GM19452 (cell line): ENCODE data around the gene SLC6A18.

Source experiments
- ATAC-seq: cut with Tn5 transposase; IDR thresholded peaks from one replicate; pipeline ENCODE4 v1.9.1; 2021; ENCODE audit not compliant: unreplicated experiment

Gene SLC6A18, protein sequence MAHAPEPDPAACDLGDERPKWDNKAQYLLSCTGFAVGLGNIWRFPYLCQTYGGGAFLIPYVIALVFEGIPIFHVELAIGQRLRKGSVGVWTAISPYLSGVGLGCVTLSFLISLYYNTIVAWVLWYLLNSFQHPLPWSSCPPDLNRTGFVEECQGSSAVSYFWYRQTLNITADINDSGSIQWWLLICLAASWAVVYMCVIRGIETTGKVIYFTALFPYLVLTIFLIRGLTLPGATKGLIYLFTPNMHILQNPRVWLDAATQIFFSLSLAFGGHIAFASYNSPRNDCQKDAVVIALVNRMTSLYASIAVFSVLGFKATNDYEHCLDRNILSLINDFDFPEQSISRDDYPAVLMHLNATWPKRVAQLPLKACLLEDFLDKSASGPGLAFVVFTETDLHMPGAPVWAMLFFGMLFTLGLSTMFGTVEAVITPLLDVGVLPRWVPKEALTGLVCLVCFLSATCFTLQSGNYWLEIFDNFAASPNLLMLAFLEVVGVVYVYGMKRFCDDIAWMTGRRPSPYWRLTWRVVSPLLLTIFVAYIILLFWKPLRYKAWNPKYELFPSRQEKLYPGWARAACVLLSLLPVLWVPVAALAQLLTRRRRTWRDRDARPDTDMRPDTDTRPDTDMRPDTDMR

DNA sequence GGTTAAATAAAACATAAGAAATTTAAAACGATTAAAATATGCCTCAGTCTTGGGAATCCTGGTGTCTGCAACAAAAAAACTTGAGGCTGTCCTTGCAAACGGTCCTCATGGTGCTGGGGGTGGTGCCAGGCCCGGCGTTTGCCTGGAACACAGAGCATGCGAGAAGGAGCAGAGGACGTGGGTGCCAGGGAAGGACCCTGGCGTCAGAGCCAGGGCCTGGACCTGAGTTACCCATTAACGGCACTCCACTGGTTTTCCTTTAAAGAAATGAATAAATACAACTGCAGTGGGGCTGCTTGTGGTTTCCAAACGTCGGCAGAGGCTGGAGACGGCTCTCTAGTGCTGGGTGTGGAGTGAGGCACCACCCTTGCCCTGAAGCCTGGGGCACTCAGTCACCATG, at the start of gene SLC6A18:
SLC6A18 (plus strand) TSS at position 301 of the 400 bp plus-strand sequence; CDS start at position 398, 97 bp downstream.
- no peak for ATAC-seq

DNA sequence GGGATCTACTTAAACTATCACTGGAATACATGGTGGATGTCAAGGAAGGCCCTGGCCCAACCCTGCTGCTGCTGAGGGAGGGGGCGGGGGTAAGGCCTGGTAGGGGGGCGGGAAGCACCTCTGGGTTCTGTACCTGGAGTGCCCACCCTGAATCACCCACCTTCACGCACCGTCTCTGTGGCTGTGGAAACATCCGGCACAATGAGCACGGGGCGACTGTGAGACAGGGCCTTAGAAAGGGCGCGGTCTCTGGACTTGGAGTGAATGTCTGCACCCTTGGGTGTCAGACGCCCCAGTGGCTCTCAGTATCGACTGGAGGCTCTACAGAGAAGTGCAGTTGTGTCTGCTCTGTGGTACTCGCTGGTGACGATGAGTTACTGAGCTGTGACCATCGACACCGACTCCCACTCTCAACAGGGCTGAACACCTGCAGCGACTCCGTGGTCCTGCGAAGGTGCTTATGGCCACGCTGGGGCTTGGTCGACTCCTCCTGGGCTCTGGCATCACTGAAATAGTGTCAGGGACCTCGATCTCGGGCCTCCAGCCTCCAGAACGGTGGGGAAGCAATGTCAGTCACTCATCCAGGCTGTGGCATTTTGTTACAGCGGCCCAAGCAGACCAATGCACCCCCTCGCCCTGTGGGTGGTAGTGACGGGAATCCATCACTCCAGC, 49.2 kb upstream of the SLC6A18 start:
- no peak for ATAC-seq

DNA sequence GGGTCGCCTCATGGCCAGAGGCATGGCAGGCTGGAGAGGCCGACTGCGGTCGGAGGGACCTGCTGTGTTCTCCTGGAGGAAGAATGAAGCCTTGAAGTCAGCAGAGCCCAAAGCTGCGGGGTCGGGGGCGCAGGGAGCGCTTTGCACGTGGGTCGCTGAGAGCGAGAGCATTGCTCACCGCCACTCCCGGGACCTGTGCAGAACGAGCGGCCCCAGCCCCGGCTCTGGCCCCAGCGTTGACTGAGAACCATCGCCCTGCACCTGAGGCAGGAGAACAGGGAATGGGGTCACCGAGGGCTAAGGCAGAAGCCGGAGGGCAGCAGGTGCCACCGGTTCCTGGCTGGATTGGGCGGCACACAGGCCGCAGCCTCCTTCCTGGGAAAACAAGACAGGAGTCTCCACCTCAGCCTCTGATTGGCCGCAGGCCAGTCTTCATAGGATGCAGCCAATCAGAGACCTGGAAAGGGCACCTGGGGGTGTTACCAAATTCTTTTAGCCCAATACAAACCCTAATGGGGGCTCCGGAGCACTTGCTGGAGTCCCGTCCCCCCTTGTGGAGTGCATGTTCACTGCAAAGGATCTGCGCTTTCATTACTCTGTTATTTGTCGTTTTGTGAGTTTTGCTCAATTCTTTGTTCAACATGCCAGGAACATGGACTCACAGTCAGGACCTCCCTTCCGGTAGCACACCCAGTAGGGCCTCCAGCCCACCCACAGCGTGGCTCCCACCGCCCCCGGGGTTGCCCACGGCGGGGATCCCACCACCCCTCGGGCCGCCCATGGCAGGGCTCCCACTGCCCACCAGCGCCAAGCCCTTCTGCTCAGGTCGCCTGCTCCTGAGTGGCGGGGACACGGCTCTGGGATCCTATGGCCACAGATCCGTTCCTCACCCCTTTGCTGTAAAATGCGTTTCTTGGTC, 48.4 kb upstream of the SLC6A18 start:
- ATAC-seq = no peak

- no peak for ATAC-seq
Observed at GRCh38 chr5:1177826-1178528, 47.2 kb upstream of the SLC6A18 start.

DNA sequence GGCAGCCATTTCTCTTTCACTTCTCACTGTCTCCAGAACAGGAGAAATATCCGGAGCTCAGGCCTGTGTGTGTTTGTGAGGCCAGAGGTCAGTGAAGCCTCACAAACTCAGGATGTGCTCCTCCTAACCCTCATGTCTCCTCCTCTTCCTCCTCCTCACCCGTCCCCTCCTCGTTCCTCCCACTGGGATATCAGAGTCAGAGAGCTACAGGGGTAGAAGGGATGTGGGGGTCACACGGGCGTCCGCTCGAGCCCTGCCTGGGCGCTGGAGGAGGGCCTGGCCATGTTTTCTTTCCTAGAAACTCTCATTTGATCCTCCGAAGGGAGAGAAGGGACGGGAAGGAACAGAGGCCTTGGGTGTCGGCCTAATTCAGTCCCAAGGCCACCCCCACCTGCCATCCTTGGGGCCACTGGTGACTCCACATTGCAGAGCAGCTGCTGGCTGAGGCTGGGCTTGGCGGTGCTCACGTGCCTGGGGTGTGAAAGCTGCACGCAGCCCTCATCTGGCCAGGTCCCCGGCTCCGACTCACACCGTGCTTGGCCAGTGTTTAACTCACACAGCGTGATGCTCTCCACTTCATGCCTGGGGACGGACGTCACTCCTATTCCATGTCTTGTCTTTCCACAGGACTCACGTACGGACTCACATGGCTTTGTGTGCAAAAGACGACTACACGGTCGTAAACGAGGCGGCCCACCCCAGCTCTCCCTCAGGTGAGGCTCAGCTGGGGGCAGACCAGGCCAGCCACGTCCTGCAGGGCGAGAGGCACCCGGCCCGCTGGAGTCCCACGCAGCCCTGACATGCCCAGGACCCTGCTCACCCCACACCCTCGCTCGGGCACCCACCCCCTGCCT, 46.4 kb upstream of the SLC6A18 start:
- ATAC-seq = no peak

GRCh38 chr5:1179383-1179715, 45.8 kb upstream of the SLC6A18 start:
- ATAC-seq = no peak

GRCh38 chr5:1180096-1180495, 45.1 kb upstream of the SLC6A18 start:
- no peak for ATAC-seq

DNA sequence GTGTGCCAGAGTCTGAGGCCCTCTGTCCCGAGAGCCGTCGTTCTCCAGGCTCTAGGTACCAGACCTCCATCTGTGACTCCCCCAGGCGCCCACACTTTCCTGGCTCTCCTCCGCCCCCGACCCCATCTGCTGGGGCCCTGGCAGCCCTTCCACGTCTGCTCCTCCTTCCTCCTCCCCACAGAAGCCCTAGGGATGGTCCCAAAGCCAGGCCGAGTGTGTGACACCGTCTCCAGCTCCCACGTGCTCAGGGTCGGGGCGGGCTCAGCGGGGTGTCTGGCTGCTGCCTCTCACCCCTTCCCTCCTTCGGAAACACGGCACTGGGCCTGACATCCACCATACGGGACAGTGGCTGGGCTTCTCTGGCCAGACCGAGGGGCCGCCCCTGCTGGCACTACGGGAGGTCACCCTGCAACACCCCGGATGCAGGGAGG, 44.3 kb upstream of the SLC6A18 start:
- ATAC-seq = no peak

GRCh38 chr5:1181451-1182359, 43.5 kb upstream of the SLC6A18 start:
- no peak for ATAC-seq

GRCh38 chr5:1182360-1182632, 42.9 kb upstream of the SLC6A18 start:
- no peak for ATAC-seq

GRCh38 chr5:1182633-1183423, 42.4 kb upstream of the SLC6A18 start:
- ATAC-seq = no peak

DNA sequence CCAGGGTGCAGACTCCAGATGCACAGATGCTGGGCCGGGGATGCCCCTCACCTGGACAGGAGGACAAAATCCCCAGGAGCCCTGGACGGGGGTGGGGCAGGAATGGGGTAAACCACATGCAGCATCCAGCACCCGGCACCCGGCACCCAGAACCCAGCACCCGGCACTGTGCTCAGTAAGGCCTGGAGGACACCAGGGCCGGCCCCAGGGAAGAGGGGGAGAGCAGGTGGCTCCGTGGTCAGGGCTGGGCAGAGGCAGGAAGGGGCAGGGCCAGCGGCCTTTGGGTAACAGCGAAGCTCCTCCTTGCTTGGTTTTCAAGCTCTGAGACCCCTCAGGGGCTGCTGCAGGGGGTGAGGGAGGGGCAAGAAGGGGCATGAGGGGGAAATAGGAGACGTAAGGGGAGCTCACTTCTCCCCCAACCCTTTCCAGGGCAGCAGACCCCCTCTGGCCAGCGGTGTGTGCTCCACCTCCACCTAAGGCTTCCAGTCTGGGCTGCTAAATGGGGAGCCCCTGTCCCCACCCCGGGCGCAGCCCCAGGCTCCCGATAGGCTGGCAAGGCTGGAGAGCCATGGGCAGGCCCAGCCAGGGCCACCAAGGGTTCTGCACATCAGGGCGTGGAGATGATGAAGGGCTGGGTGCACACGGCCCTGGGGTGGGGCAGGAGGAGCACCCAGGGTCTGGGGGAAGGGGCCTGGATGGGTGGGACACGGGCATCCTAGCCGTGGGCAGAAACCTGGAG, 41.6 kb upstream of the SLC6A18 start:
- no peak for ATAC-seq

DNA sequence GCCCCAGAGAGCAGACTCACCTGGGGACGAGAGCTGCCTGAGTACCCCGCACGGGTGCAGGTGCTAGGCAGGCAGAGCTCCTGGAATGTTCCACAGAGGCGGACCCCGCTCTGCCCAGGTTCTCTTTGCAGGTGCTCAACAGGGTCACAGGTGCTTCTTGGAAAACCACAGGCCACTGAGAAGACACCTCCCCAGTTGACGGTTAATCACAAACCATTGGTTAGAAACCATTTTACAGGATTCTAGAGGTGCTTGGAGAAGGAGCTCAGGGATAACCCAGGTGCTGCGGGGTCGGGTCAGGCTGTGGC, 41.1 kb upstream of the SLC6A18 start:
- ATAC-seq = no peak

DNA sequence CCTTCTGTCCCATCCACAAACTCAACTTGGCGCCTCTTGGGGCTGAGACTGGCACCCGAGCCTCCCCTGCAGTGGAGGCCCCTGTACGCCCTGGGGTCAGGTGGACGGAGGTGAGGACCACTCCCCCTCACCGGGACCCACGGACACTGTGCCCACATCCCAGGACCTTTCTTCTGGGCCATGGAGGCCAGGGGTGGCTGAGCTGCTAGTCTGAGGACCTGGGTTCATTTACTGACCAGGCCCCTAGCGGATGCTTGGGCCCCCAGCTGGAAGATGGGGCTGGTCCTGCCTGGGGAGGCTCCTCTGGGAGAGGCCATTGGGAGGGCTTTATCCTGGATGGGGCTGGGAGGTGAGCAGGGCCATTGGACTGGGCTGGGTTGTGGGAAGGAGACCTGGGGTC, 40.7 kb upstream of the SLC6A18 start:
- ATAC-seq = no peak

DNA sequence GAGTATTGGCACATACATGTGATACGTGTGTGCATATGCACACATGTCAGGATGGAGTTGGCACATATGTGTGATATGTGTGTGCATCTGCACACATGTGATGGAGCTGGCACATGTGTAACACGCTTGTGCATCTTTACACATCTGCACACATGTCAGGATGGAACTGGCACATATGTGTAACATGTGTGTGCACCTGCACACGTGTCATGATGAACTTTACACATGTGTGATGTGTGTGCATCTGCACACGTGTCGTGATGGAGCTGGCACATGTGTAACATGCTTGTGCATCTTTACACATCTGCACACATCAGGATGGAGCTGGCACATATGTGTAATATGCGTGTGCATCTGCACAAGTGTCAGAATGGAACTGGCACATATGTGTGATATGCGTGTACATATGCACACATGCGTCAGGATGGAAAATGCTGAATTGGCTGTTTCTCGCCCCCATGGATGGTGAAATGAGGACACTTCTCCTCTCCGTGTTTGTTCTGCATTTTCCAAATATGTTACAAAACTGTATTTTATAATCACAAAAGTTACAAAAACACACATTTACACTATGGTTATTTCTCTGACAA, 40.0 kb upstream of the SLC6A18 start:
- ATAC-seq = no peak

- ATAC-seq = no peak
Observed at GRCh38 chr5:1185629-1186350, 39.4 kb upstream of the SLC6A18 start.
